ENCODE measurements around the gene PLD6.
"Not testable (repeated sequence)": the region's sequence is repeated elsewhere in the genome, so short reads cannot be mapped to it uniquely, and the experiment has no call there.

Gene PLD6

DNA sequence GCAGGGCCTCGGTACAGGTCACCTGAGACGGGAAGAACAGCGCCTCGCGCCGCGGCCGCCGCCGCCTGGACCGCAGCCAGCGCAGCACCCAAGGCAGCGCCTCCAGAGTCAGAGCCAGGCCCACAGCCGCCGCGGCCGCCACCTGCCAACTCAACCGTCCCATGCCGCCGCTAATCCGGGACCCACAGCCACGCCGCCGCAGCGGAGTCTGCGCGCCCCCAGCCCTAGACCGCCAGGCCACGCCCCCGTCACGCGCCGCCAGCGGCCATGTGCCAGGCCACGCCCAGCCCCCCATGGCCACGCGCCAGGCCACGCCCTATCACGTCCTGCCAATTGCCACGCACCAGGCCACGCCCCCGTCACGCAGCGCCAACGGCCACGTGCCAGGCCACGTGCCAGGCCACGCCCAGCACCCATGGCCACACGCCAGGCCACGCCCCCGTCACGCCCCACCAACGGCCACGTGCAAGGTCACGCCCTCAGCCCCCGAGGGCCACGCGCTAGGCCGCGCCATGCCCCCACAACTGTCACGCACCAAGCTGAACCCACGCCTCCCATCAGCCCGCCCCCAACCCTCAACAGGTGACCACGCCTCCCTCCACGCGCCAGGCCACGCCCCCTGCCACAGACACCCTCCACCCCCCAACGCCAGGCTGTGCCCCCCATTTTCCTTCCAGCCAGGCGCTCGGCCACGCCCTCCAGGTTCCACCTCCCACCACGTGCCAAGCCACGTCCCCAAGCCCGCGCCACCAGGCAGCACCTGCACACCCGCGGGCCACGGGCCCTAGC lies at the start of gene PLD6:
Gene PLD6 (minus strand): TSS at position 210 of the 789 bp plus-strand sequence. CDS start 47 bp downstream, at position 163.
- peak; percentile 54 for DNase-seq

GRCh38 chr17:17255689-17256088 lies 49.6 kb upstream of the PLD6 start:
- DNase-seq: not testable (repeated sequence)

DNA sequence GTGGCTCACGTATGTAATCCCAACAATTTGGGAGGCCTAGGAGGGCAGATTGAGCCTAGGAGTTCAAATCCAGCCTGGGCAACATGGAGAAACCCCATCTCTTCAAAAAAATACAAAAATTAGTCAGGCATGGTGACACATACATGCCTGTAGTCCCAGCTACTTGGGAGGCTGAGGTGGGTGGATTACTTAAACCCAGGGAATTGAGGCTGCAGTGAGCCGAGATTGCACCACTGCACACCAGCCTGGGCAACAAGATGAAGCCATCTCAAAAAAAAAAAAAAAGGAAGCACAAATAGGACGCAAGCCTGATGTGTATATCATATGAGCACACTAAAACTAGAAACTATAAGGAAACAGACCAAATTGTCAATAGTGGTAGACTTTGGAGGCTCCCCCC lies 47.9 kb upstream of the PLD6 start:
- DNase-seq: no peak

GRCh38 chr17:17253406-17253805 lies 47.3 kb upstream of the PLD6 start:
- no peak for DNase-seq

DNA sequence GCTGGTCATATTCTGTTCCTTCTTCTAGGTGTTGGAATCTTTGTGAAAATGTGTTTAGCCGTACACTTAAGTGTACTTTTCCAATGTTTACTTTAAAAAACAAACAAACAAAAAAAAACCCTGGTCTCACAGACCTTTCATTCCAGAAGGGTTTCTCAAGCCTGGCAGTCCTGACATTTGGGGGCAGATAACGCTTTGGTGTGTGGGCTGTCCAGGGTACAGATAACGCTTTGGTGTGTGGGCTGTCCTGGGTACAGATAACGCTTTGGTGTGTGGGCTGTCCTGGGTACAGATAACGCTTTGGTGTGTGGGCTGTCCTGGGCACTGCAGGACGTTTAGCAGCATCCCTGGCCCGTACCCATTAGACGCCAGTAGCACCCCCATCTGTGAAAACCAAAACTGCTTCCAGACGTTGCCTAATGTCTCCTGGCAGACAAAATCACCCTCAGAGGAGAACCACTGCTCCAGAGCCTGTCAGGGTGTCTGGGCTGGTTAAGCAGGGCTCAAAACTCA lies 46.1 kb upstream of the PLD6 start:
- no peak for DNase-seq

- no peak for DNase-seq
These were observed 40.7 kb upstream of the PLD6 start for GRCh38 chr17:17246879-17247278.

- DNase-seq: no peak
These were observed 37.0 kb upstream of the PLD6 start for GRCh38 chr17:17243163-17243562.

DNA sequence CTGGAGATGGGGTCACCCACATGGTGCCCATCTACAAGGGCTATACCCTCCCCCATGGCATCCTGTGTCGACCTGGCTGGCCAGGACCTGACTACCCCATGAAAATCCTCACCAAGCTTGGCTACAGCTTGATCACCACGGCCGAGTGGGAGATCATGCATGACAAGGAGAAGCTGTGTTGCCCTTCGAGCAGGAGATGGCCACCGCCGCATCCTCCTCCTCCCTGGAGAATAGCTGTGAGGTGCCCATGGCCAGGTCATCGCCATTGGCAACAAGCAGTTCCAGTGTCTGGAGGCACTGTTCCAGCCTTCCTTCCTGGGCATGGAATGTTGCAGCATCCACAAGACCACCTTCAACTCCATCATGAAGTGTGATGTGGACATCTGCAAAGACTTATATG lies 36.1 kb upstream of the PLD6 start:
- DNase-seq: no peak

- DNase-seq: no peak
These were observed 35.5 kb upstream of the PLD6 start for GRCh38 chr17:17241656-17242055.

DNA sequence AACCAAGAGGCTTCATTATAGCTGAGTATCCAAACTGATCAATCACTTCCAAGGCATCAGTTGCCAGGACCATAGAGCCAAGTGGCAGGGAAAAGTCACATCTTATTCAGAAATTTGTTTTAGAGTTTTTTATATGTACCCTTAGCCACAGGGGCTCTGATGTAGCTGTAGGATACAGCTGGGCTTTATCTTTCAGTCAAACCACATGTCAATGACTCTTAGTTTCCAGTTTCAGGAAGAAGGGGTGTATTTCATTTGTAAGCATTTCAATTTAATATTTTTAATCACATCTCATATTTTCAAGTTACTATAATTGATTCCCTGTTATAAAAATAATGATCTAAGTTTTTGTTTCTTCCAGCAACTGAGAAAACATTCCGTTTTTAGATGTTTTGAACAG lies 33.7 kb upstream of the PLD6 start:
- no peak for DNase-seq

- DNase-seq: peak; percentile 80
These were observed 31.1 kb upstream of the PLD6 start, which contains the start of gene FLCN for GRCh38 chr17:17237026-17237799. Gene FLCN (minus strand): TSS chr17:17237168. CDS start chr17:17228137, 9,031 bp downstream.

DNA sequence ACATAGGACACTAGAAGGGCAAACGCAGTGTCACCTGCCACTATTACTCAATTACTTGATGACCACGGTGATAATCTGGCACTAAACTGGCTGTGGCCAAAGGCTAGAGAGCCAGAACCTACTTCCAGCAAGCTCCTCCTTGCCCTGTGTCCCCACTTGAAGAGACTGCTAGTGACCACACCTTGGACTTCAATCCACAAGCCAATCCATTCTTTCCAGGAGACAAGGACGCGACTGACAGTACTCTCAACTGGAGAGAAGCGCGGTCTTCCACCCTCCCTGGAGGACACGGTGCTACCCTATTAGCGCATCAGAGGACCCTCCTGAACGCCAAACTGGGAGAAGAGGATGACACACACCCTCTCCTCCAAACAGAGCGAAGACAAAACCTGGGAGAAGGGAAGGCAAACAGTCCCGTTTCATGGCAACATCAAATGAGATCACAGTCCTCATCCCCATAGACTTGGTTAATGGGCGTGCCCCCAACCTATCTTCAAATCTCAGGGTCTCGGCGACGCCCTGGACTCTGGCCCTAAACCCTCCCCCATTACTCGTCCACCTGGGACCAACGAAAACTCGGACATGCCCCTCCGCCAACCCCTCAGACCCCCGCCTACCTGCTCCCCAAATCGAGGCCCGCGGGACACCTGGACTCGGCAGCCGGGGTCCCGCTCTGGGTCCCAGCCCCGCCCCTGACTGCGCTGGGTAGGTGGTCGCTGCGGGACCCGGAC lies 30.3 kb upstream of the PLD6 start:
- DNase-seq: peak; percentile 6

DNA sequence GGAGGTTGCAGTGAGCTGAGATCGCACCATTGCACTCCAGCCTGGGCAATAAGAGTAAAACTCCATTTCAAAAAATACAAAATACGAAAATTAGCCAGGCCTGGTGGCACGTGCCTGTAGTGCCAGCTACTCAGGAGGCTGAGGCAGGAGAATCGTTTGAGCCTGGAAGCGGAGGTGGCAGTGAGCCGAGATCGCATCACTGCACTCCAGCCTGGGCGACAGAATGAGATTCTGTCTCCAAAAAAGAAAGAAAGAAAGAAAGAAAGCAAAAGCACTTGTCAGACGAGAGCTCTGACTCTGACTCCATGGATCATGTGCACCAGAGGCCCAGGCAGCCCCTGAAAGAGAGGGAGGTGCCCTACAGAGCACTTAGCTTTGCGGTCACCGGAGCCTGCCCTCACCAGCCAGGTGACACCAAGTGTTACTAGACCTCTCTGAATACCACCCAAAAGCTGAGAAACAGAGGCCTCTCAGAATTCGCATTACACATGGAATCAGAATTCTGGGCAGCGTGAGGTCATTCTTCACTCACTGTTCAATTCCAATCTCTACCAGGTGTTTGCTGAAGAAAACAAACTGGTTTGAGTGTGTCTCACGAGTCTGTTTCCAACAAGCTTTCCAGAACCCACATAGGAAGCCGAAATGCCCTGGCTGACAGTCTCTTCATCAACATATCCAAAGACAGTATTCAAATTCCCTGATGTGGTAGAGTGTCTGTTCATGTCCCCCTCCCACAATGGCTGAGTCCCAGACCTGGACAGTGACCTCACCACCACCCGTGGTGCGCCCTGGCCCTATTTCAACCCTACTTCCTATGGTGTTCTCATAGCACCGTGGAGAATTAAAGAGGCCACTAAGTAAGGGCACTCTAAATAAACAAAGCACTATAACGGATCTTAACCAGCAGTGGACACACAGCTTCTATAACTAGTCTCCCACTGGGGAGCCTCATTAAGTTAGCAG lies 29.4 kb upstream of the PLD6 start:
- DNase-seq: no peak

- DNase-seq: no peak
These were observed 26.1 kb upstream of the PLD6 start for GRCh38 chr17:17232303-17232621.

DNA sequence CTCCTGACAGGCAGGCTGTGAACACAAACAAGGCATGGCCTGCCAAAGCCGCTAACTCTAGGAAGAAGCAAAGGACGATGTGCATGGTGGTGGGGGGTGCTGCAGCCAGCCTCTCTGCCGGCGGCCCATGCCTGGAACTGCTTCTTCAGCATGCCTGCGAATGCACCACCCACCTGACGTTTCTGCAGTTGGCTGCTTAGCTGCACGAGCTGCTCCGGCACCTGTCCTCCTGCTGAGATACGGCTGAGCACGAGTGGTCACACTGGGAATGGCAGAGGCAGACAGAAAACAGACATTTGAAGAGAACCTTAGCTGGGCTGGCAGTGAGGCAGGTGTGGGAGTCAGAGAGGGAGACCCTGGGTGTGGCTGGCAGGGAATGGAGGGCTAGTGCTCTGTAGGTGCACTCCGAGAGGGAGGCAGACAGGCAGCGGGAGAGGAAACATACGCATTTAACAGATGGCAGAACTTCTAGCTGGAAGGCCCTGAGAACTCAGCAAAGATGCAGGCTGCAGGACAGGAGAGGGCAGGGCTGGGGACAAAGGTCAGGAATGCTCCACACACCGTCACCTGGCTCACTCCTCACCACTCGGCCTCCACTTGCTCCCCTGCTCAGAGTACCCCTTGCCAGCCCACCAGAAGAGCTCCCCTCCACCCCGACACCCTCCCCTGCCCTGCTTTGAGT lies 25.6 kb upstream of the PLD6 start:
- DNase-seq: no peak

GRCh38 chr17:17229416-17230384 lies 23.6 kb upstream of the PLD6 start:
- DNase-seq: no peak

DNA sequence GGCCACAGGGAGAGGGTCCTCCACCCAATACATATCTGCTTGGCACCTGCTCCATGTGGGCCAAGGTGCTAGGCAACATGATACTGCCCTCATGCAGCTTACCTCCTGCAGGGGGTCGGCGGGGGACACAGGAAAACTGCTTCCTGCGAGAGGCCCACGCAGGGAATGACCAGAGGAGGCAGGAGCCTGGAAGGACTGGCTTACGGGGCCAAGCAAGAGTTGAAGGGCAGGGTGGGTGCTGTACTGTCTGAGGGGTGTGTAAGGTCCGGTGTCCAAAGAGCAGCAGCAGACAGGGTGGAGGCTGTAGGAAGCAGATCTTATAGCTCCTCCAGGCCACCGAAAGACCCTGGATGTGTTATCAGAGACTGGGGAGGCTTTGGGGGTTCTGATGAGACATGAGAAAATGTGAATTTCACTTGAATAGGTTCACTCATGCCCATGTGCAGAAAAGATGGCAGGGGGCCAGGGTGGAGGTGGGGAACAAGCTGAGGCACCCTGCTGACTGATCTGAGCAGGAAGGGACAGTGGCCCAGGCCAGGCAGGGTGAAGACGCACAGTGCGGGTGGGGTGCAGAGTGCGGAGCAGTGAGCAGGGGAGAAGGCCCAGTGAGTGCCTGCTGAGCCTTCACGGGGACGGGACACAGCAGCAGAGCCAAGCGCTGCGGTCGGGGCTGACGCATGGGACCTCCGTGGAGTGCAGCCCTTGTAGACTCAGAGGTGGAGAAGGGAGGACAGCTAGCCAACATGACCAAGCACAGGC lies 22.6 kb upstream of the PLD6 start:
- DNase-seq: no peak

GRCh38 chr17:17227608-17228520 lies 21.7 kb upstream of the PLD6 start:
- DNase-seq: no peak

All from NCI-H226 (cell line).